HEK293 (cell line): ENCODE data around the gene SLC7A14.

ENCODE experiments used
- CTCF ChIA-PET: fragments of 350-600 bp; formaldehyde crosslinking; extraction: SDS; loops from one replicate; lab custom pipeline; 2021; ENCODE audit warnings: antibody characterized with exemption; lab: Yijun Ruan, JAX
- POLR2A ChIA-PET: fragments of 300-600 bp; formaldehyde crosslinking; extraction: SDS; loops from one replicate; lab custom pipeline; 2020; ENCODE audit warnings: antibody characterized with exemption, inconsistent platforms; lab: Yijun Ruan, JAX
- H3K27ac ChIP-seq: fragments of 200-500 bp; sonication (Bioruptor generic); 2 replicates; pipeline ENCODE4 v1.5.1; 2014; ENCODE audit warnings: low read depth, low read length, control low read depth, inconsistent platforms; ENCODE audit errors: extremely low read depth
- H3K36me3 ChIP-seq, 2 experiments: fragments of 200-500 bp in 1 of 2; sonication (Bioruptor generic) in 1 of 2; 1 replicate in 1 of 2; 2 replicates in 1 of 2; pipeline ENCODE4 v1.5.1; 2014 to 2017; ENCODE audit warnings: inconsistent platforms in 2 of 2, low read length in 2 of 2; ENCODE audit not compliant: control insufficient read depth in 2 of 2, insufficient read depth in 1 of 2
- H3K4me1 ChIP-seq: fragments of 200-500 bp; sonication (Bioruptor generic); 2 replicates; pipeline ENCODE4 v1.5.1; 2014; ENCODE audit warnings: mild to moderate bottlenecking, low read length, inconsistent platforms; ENCODE audit not compliant: control insufficient read depth, insufficient read depth
- H3K4me3 ChIP-seq: 2 replicates; pipeline ENCODE4 v1.5.1; 2011; ENCODE audit warnings: low read depth, mild to moderate bottlenecking, control low read depth, low read length, moderate library complexity
- H3K9me3 ChIP-seq: fragments of 200-500 bp; sonication (Bioruptor generic); 2 replicates; pipeline ENCODE4 v1.5.1; 2014; ENCODE audit warnings: low read depth, low read length, inconsistent platforms; ENCODE audit not compliant: control insufficient read depth, insufficient read depth
- EGR2 ChIP-seq: fragments of 450-650 bp; formaldehyde crosslinking; IDR thresholded peaks from 2 replicates; pipeline ENCODE4 v1.5.1; 2016; ENCODE audit warnings: low read depth, missing biosample characterization, missing genetic modification characterization
- GLIS2 ChIP-seq: fragments of 450-650 bp; formaldehyde crosslinking; IDR thresholded peaks from 2 replicates; pipeline ENCODE4 v1.5.1; 2016; ENCODE audit warnings: missing biosample characterization, missing genetic modification characterization
- HOXA7 ChIP-seq: sonication (generic); formaldehyde crosslinking; IDR thresholded peaks from 2 replicates; pipeline ENCODE4 v1.8.1; 2022; ENCODE audit warnings: missing genetic modification reagents, borderline replicate concordance
- SALL2 ChIP-seq: fragments of 450-650 bp; formaldehyde crosslinking; IDR thresholded peaks from 2 replicates; pipeline ENCODE4 v1.5.0; 2017; ENCODE audit warnings: missing biosample characterization, mild to moderate bottlenecking, missing genetic modification characterization, borderline replicate concordance
- SETDB1 ChIP-seq: IDR thresholded peaks from one replicate; pipeline ENCODE4 v1.6.1; 2017; ENCODE audit warnings: mild to moderate bottlenecking, low read length, moderate library complexity, mixed read lengths; ENCODE audit not compliant: insufficient read length
- TCF7L2 ChIP-seq: IDR thresholded peaks from 2 replicates; pipeline ENCODE4 v1.6.1; 2011; ENCODE audit warnings: low read depth, mild to moderate bottlenecking, inconsistent platforms, low read length, moderate library complexity, borderline replicate concordance
- ZBTB48 ChIP-seq: fragments of 450-650 bp; formaldehyde crosslinking; IDR thresholded peaks from 2 replicates; pipeline ENCODE4 v1.5.1; 2016; ENCODE audit warnings: missing biosample characterization, missing genetic modification characterization
- ZNF169 ChIP-seq: fragments of 450-650 bp; formaldehyde crosslinking; IDR thresholded peaks from 2 replicates; pipeline ENCODE4 v1.5.1; 2016; ENCODE audit warnings: missing biosample characterization, missing genetic modification characterization
- ZNF2 ChIP-seq: fragments of 450-650 bp; formaldehyde crosslinking; IDR thresholded peaks from 2 replicates; pipeline ENCODE4 v1.5.1; 2016; ENCODE audit warnings: missing biosample characterization, missing genetic modification characterization
- ZNF202 ChIP-seq: fragments of 450-650 bp; formaldehyde crosslinking; IDR thresholded peaks from 2 replicates; pipeline ENCODE4 v1.5.1; 2016; ENCODE audit warnings: missing biosample characterization, missing genetic modification characterization, borderline replicate concordance
- ZNF23 ChIP-seq: fragments of 450-650 bp; formaldehyde crosslinking; IDR thresholded peaks from 2 replicates; pipeline ENCODE4 v1.5.1; 2016; ENCODE audit warnings: missing biosample characterization, missing genetic modification characterization, borderline replicate concordance
- ZNF266 ChIP-seq: fragments of 450-650 bp; formaldehyde crosslinking; IDR thresholded peaks from 2 replicates; pipeline ENCODE4 v1.5.1; 2016; ENCODE audit warnings: missing biosample characterization, missing genetic modification characterization, low read depth
- ZNF404 ChIP-seq: fragments of 450-650 bp; formaldehyde crosslinking; IDR thresholded peaks from 2 replicates; pipeline ENCODE4 v1.5.1; 2017; ENCODE audit warnings: missing biosample characterization, missing genetic modification characterization
- ZNF473 ChIP-seq: fragments of 450-650 bp; formaldehyde crosslinking; IDR thresholded peaks from 2 replicates; pipeline ENCODE4 v1.5.1; 2017; ENCODE audit warnings: missing biosample characterization, missing genetic modification characterization
- ZNF510 ChIP-seq: fragments of 450-650 bp; formaldehyde crosslinking; IDR thresholded peaks from 2 replicates; pipeline ENCODE4 v1.5.1; 2018; ENCODE audit warnings: mild to moderate bottlenecking, missing genetic modification characterization, missing biosample characterization; ENCODE audit not compliant: insufficient replicate concordance
- ZNF626 ChIP-seq: fragments of 450-650 bp; sonication (Bioruptor Pico); formaldehyde crosslinking; IDR thresholded peaks from 2 replicates; pipeline ENCODE4 v1.5.1; 2018; ENCODE audit warnings: missing biosample characterization, missing genetic modification characterization, inconsistent platforms
- ZNF654 ChIP-seq: fragments of 450-650 bp; formaldehyde crosslinking; IDR thresholded peaks from 2 replicates; pipeline ENCODE4 v1.5.1; 2016; ENCODE audit warnings: low read depth, missing biosample characterization, missing genetic modification characterization
- ZNF660 ChIP-seq: fragments of 450-650 bp; IDR thresholded peaks from 2 replicates; pipeline ENCODE4 v1.5.1; 2018; ENCODE audit warnings: missing biosample characterization, mild to moderate bottlenecking, missing genetic modification characterization
- ZNF76 ChIP-seq: fragments of 450-650 bp; formaldehyde crosslinking; IDR thresholded peaks from 2 replicates; pipeline ENCODE4; 2016; ENCODE audit warnings: low read depth, missing biosample characterization, missing genetic modification characterization, borderline replicate concordance
- ZNF777 ChIP-seq: fragments of 450-650 bp; formaldehyde crosslinking; IDR thresholded peaks from 2 replicates; pipeline ENCODE4 v1.5.1; 2017; ENCODE audit warnings: missing biosample characterization, missing genetic modification characterization, borderline replicate concordance
- ZNF837 ChIP-seq: fragments of 450-650 bp; formaldehyde crosslinking; IDR thresholded peaks from 2 replicates; pipeline ENCODE4 v1.5.1; 2016; ENCODE audit warnings: missing biosample characterization, missing genetic modification characterization
- ZSCAN30 ChIP-seq: fragments of 450-650 bp; IDR thresholded peaks from 2 replicates; pipeline ENCODE4 v1.5.1; 2018; ENCODE audit warnings: missing biosample characterization, mild to moderate bottlenecking, missing genetic modification characterization, moderate library complexity
- TF ChIP-seq, protein P1 (sequence below): fragments of 450-650 bp; formaldehyde crosslinking; IDR thresholded peaks from 2 replicates; pipeline ENCODE4 v1.5.1; 2016; ENCODE audit warnings: missing biosample characterization, missing genetic modification characterization, low read depth
- TF ChIP-seq, protein P2 (sequence below): fragments of 450-650 bp; formaldehyde crosslinking; IDR thresholded peaks from 2 replicates; pipeline ENCODE4 v1.5.1; 2016; ENCODE audit warnings: missing biosample characterization, missing genetic modification characterization
- TF ChIP-seq, protein P3 (sequence below): fragments of 450-650 bp; formaldehyde crosslinking; IDR thresholded peaks from 2 replicates; pipeline ENCODE4 v1.5.1; 2016; ENCODE audit warnings: missing biosample characterization, missing genetic modification characterization

SLC7A14 gene

DNA sequence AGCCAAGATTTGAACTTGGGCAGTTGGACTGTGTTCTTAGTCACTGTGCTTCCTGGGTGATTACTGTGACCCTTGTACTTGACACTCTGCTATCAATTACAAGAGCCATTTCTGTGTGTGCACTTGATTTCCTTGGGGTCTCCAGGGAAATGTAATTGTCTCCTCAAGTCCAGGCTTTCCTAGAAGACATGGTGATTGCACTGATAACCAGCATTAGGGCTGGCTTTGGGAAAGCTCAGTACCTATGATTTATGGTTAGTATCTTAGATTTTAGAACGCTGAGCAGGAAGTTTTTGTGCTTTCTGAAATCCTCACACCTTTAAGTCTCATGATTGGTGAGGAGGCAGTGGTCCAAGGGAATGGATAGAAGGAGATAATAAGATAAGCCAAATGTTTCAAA is 168.8 kb downstream of the SLC7A14 start:
- Histone ChIP-seq H3K4me1 (no peaks in the 10 kb centered on the region), H3K4me3 (no peak overlapping the region), H3K36me3 (no peaks in the 10 kb centered on the region), H3K9me3 (no peaks in the 10 kb centered on the region), H3K27ac (no peak overlapping the region)
- ChIA-PET CTCF (interaction anchor here (0.5 to 12.4 kb wide), 5 partner anchors 272 to 972 kb away, joined by 3 to 202 read pairs (median 3); no protein-coding TSS in a partner anchor), POLR2A (no interaction called here)
- TF ChIP-seq ZSCAN30 (tag by site-specific recombination) (no peak), ZNF266 (tag by site-specific recombination) (no peak), EGR2 (no peak), TCF7L2 (no peak), ZNF837 (tag by site-specific recombination) (no peak), GLIS2 (tag by site-specific recombination) (no peak), SALL2 (no peak), ZNF202 (no peak), ZNF777 (tag by site-specific recombination) (no peak), ZBTB48 (tag by site-specific recombination) (no peak), ZNF23 (tag by site-specific recombination) (no peak), ZNF626 (tag by site-specific recombination) (no peak), ZNF654 (tag by site-specific recombination) (no peak), ZNF169 (no peak), ZNF76 (no peak), ZNF510 (tag by site-specific recombination) (no peak), ZNF473 (no peak)
- TF ChIP-seq, protein P1, sequence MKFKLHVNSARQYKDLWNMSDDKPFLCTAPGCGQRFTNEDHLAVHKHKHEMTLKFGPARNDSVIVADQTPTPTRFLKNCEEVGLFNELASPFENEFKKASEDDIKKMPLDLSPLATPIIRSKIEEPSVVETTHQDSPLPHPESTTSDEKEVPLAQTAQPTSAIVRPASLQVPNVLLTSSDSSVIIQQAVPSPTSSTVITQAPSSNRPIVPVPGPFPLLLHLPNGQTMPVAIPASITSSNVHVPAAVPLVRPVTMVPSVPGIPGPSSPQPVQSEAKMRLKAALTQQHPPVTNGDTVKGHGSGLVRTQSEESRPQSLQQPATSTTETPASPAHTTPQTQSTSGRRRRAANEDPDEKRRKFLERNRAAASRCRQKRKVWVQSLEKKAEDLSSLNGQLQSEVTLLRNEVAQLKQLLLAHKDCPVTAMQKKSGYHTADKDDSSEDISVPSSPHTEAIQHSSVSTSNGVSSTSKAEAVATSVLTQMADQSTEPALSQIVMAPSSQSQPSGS (tag by site-specific recombination): no peak
- TF ChIP-seq, protein P2, sequence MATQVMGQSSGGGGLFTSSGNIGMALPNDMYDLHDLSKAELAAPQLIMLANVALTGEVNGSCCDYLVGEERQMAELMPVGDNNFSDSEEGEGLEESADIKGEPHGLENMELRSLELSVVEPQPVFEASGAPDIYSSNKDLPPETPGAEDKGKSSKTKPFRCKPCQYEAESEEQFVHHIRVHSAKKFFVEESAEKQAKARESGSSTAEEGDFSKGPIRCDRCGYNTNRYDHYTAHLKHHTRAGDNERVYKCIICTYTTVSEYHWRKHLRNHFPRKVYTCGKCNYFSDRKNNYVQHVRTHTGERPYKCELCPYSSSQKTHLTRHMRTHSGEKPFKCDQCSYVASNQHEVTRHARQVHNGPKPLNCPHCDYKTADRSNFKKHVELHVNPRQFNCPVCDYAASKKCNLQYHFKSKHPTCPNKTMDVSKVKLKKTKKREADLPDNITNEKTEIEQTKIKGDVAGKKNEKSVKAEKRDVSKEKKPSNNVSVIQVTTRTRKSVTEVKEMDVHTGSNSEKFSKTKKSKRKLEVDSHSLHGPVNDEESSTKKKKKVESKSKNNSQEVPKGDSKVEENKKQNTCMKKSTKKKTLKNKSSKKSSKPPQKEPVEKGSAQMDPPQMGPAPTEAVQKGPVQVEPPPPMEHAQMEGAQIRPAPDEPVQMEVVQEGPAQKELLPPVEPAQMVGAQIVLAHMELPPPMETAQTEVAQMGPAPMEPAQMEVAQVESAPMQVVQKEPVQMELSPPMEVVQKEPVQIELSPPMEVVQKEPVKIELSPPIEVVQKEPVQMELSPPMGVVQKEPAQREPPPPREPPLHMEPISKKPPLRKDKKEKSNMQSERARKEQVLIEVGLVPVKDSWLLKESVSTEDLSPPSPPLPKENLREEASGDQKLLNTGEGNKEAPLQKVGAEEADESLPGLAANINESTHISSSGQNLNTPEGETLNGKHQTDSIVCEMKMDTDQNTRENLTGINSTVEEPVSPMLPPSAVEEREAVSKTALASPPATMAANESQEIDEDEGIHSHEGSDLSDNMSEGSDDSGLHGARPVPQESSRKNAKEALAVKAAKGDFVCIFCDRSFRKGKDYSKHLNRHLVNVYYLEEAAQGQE (tag by site-specific recombination): no peak

DNA sequence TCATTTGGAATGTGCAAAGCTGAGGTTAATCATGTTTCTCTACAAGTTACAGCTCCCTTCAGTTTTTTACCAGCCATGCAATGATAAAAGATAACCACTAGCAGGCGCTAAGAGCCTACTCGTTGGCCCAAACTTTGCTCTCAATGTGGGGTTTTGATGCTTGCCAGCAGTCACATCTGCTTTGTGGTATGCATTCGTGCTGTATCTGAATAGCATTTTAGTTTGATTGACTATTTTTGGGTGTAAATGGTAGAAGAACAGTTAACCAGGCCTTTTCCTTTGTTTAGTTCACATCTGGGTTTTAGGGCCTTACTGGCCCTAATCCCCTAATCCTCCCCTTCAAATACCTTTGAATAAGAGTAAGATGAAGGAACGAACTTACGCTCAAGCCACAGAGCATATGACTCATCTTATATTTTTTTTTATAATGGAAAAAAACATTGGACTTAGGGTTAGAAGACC is 171.6 kb downstream of the SLC7A14 start:
- POLR2A ChIA-PET: no interaction called here
- H3K27ac ChIP-seq: no peak overlapping the region
- H3K4me3 ChIP-seq: no peak overlapping the region
- no peaks in the 10 kb centered on the region for H3K9me3 ChIP-seq
- no peaks in the 10 kb centered on the region for H3K4me1 ChIP-seq
- TF ChIP-seq, protein P3, sequence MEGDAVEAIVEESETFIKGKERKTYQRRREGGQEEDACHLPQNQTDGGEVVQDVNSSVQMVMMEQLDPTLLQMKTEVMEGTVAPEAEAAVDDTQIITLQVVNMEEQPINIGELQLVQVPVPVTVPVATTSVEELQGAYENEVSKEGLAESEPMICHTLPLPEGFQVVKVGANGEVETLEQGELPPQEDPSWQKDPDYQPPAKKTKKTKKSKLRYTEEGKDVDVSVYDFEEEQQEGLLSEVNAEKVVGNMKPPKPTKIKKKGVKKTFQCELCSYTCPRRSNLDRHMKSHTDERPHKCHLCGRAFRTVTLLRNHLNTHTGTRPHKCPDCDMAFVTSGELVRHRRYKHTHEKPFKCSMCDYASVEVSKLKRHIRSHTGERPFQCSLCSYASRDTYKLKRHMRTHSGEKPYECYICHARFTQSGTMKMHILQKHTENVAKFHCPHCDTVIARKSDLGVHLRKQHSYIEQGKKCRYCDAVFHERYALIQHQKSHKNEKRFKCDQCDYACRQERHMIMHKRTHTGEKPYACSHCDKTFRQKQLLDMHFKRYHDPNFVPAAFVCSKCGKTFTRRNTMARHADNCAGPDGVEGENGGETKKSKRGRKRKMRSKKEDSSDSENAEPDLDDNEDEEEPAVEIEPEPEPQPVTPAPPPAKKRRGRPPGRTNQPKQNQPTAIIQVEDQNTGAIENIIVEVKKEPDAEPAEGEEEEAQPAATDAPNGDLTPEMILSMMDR (tag by site-specific recombination): peak; percentile 38; the same call in 1 of the 2 replicates
- peak; percentile 68; the same call in 1 of the 2 replicates for TF ChIP-seq ZNF660
- TF ChIP-seq HOXA7 (CRISPR knock-in tag): no peak
- TF ChIP-seq ZNF2 (tag by site-specific recombination): 0 out of 2 replicates have a peak, but pooled peaks have one; percentile 43
- no peak for TF ChIP-seq ZNF404
- peak; percentile 80 for TF ChIP-seq ZNF654 (tag by site-specific recombination)
- TF ChIP-seq SETDB1: no peak
- TF ChIP-seq ZSCAN30 (tag by site-specific recombination): peak; percentile 85
- TF ChIP-seq, all 188 proteins: peak for 5
- H3K36me3 ChIP-seq: no peaks in the 10 kb centered on the region
- CTCF ChIA-PET: interaction anchor here (0.5 to 12.4 kb wide), 39 partner anchors 9 to 1150 kb away, joined by 3 to 202 read pairs (median 4); no protein-coding TSS in a partner anchor
